DND-41 (cell line): Measurements from ENCODE around the gene FHL2.

Experiments used
- EZH2 ChIP-seq: IDR thresholded peaks from 3 replicates; pipeline ENCODE4 v1.6.1; 2012; ENCODE audit warnings: borderline replicate concordance, low read depth, mild to moderate bottlenecking, moderate library complexity, low read length, inconsistent platforms; ENCODE audit not compliant: severe bottlenecking
- TF ChIP-seq, protein P1 (sequence below): IDR thresholded peaks from 2 replicates; pipeline ENCODE4 v1.5.1; 2012; ENCODE audit warnings: borderline replicate concordance, low read length, moderate library complexity, mild to moderate bottlenecking; ENCODE audit not compliant: poor library complexity, severe bottlenecking; ENCODE audit errors: extremely low read depth

DNA sequence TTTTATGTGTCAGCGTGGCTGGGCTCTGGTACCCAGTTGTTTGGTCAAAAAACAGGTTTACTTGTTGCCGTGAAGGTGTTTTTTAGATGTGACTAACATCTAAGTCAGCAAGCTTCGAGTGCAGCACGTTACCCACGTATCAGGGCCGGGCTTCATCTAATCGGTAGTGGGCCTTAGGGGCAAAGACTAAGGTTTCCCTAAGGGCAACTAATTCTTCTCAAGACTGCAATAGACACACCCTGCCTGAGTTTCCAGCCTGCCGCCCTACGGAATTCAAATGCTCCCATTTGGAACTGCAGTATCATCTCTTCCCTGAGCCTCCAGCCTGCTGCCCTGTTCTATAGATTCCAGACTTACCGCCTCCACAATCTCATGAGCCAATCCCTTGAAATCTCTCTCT is 27.7 kb downstream of the FHL2 start:
- TF ChIP-seq EZH2, result no peak
- TF ChIP-seq, protein P1, sequence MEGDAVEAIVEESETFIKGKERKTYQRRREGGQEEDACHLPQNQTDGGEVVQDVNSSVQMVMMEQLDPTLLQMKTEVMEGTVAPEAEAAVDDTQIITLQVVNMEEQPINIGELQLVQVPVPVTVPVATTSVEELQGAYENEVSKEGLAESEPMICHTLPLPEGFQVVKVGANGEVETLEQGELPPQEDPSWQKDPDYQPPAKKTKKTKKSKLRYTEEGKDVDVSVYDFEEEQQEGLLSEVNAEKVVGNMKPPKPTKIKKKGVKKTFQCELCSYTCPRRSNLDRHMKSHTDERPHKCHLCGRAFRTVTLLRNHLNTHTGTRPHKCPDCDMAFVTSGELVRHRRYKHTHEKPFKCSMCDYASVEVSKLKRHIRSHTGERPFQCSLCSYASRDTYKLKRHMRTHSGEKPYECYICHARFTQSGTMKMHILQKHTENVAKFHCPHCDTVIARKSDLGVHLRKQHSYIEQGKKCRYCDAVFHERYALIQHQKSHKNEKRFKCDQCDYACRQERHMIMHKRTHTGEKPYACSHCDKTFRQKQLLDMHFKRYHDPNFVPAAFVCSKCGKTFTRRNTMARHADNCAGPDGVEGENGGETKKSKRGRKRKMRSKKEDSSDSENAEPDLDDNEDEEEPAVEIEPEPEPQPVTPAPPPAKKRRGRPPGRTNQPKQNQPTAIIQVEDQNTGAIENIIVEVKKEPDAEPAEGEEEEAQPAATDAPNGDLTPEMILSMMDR, result no peak
